HG03565 (cell line): Measurements from ENCODE around the gene CXCL13.
A peak's percentile ranks its signal among the peaks of the same experiment; 100 is the strongest.
"Not testable (repeated sequence)": the region's sequence is repeated elsewhere in the genome, so short reads cannot be mapped to it uniquely, and the experiment has no call there.

Experiments used
- ATAC-seq: cut with Tn5 transposase; IDR thresholded peaks from one replicate; pipeline ENCODE4 v1.9.1; 2021; ENCODE audit warnings: mild to moderate bottlenecking, moderate library complexity; ENCODE audit not compliant: unreplicated experiment

The CXCL13 gene

GRCh38 chr4:77600521-77601451 is 4.8 kb upstream of the CXCL13 start:
- peak; percentile 65 for ATAC-seq

GRCh38 chr4:77601614-77602187 is 3.9 kb upstream of the CXCL13 start:
- ATAC-seq, result no peak

- ATAC-seq, result no peak
Measured at GRCh38 chr4:77613267-77613666, 7.6 kb downstream of the CXCL13 start.

DNA sequence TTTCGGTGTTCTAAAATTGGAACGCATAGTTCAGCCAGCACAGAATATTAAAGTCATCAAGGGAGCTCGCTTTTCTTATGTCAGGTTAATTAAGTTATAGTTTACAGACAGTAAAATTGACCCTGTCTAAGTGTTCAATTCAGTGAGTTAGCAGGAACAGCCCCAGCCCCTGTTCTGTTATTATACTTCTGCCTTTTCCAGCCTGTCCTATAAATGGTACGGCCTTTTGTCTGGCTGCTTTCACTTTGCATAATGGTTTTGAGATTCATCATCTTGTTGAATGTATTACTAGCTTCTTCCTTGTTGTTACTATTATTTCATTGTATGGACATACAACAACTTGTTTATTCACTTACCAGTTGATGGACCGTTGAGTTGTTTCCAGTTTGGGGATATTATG is 9.5 kb downstream of the CXCL13 start:
- no peak for ATAC-seq

DNA sequence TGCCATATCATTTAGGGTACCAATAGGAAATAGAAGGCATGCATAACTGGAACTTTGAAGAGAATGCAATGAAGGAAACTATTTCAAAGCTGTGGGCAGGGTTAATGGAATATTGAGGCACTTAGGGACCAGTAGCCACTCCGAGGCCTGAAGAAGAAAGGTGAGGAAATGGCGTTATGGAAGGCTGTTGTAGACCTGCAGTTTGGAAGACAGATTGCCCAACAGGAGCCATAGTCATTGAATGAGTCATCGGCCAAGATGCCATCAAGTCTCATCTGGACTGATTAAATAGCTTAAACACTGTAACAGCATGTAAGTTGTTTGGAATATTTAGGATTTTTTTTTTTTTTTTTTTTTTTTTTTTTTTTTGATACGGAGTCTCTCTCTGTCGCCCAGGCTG is 11.6 kb downstream of the CXCL13 start:
- ATAC-seq, result no peak

- ATAC-seq, result peak; percentile 80
Measured at GRCh38 chr4:77618383-77619241, 13.0 kb downstream of the CXCL13 start.

DNA sequence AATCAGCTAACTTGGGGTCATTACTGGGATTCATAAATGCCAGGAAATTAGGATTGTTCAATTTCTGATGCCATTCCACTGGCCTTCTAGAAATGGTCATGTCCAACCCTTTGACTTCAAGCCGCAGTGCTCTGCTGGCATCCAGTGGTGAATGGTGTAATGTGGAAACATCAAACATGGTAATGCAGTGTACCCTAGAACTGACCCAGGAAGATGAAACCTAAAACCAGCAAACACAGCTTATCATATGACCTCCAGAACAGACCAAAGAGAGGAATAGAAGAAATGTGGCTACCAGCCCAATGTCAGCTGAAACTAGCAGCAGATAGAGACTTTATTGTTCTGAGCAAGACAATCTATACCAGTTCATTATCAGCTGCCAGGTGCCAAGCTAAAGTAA is 13.8 kb downstream of the CXCL13 start:
- no peak for ATAC-seq

GRCh38 chr4:77621254-77621653 is 15.6 kb downstream of the CXCL13 start:
- ATAC-seq, result no peak

DNA sequence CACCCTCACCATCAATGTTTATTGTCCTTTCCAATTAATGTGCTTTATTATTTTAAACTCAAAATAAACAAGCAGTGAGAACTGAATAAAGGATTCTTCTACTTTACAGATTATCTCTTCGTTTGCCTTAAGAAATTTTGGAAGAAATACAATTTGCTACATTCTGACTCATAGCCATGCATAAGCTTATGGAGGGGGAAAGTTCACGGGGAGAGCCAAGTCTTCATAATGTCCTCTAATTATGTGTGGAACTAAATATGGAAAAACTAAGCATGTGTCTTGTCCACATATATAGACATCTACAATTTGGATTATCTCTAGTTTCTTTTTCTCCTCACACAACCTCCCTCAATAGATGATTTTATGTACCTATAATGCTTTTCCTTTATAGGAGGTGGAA is 17.5 kb downstream of the CXCL13 start:
- ATAC-seq, result no peak

DNA sequence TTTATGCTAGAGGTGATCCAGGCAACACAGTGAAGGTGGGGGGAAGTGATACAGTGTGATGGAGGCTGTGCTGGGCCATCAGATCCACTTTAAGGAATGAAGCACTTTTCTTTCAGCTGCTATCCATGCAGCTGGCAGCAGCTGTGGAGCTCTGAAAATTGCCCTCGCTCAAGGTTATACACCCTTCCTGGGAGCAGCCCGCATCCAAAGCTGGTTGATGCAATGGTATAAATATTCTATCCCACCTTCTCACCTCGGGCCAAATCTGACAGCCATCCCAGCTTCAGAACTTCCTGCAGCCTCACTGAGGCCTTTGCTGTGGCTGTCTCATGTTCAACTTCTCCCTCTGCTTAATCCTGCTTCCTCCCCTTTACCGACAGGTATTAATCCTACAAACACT is 18.6 kb downstream of the CXCL13 start:
- ATAC-seq, result no peak

- ATAC-seq, result no peak
Measured at GRCh38 chr4:77625485-77625884, 19.9 kb downstream of the CXCL13 start.

DNA sequence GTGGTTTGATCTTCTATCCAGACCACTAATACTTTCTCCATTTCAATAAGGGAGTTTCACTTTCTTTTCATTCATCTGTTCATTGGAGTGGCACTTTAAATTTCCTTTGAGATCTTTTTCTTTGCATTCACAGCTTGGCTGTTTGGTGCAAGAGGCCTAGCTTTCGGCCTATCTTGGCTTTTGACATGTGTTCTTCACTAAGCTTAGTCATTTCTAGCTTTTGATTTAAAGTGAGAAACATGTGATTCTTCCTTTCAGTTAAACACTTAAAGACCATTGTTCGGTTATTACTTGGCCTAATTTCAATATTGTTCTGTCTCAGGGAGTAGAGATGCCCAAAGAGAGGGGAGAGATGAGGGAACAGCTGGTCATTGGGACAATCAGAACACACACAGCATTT is 24.3 kb downstream of the CXCL13 start:
- ATAC-seq, result peak; percentile 93

GRCh38 chr4:77631276-77631675 is 25.7 kb downstream of the CXCL13 start:
- ATAC-seq, result no peak

DNA sequence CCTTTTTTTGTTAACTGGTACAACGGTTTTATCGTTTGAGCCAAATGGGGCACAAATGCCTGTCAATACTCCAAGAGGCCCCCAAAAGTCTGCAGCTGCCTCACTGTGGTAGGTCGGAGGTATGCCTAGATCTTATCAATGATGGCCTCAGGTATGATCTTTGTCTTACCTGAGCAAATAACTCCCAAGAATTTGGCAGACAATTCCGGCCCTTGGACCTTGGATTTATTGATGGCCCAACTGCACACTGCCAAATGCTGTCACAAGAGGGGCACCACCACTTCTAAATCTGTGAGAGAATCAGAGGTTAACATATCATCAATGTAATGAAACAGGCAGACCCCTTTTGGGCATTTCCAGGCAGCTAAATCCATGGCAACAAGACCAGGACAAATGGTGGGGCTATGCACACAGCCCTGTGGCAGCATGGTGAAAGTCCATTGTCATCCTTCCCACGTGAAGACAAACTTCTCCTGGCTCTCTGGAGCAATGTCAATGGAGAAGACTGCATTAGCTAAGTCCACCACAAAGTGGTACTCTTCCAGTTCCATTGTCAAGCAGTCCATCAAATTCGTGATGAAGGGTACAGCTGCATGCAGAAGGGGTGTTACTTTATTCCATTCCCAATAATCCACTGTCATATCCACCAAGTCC is 28.6 kb downstream of the CXCL13 start:
- ATAC-seq, result no peak

- no peak for ATAC-seq
Measured at GRCh38 chr4:77635246-77635645, 29.6 kb downstream of the CXCL13 start.

GRCh38 chr4:77635876-77636275 is 30.3 kb downstream of the CXCL13 start:
- ATAC-seq, result no peak

GRCh38 chr4:77636902-77637301 is 31.3 kb downstream of the CXCL13 start:
- no peak for ATAC-seq

GRCh38 chr4:77644069-77644468 is 38.4 kb downstream of the CXCL13 start:
- not testable (repeated sequence) for ATAC-seq

- no peak for ATAC-seq
Measured at GRCh38 chr4:77650787-77651186, 45.2 kb downstream of the CXCL13 start.

GRCh38 chr4:77651820-77652219 is 46.2 kb downstream of the CXCL13 start:
- ATAC-seq, result no peak
